ENCODE data around the gene BCL6B. TPM values are rescaled to one million over a fixed set of nuclear protein-coding genes. Genes with fewer than 3 reads are reported as not detected.
"Not testable (repeated sequence)": the region's sequence is repeated elsewhere in the genome, so short reads cannot be mapped to it uniquely, and the experiment has no call there.

BCL6B gene
- polyA plus RNA-seq, 3 donors: 23.7 to 28.0 (median 25.2) TPM

DNA sequence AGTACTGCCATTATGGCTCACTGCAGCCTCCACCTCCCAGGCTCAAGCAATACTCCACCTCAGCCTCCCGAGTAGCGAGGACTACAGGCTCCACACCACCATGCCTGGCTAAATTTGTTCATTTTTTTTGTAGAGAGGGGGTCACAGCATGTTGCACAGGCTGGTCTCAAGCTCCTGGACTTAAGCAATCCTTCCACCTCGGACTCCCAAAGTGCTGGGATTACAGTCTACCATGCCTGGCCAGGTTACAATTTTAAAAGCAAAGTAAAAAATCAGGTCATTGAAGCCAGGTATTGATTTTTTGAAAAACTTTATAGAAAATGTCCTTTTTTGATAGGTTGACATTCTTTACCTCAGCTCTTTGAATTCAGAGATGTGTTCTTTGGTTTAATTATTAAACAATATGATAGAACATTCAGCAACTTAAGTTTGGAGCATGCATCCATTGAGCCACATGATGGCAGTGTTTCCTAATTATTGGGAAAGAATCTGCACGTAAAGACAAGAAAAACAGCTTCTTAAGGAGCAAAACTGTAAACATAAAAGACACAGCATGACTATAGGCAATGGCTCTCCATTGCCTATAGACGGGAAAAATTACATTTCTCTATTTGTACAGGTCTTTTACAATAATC, 22.8 kb downstream of the BCL6B start:
- peak in 9 of 11 donors; percentile 69 to 87 (median 80) for DNase-seq (ENCODE audit: extremely low read depth in 1 of 11, low read depth in 9 of 11, low spot score in 4 of 11)

DNA sequence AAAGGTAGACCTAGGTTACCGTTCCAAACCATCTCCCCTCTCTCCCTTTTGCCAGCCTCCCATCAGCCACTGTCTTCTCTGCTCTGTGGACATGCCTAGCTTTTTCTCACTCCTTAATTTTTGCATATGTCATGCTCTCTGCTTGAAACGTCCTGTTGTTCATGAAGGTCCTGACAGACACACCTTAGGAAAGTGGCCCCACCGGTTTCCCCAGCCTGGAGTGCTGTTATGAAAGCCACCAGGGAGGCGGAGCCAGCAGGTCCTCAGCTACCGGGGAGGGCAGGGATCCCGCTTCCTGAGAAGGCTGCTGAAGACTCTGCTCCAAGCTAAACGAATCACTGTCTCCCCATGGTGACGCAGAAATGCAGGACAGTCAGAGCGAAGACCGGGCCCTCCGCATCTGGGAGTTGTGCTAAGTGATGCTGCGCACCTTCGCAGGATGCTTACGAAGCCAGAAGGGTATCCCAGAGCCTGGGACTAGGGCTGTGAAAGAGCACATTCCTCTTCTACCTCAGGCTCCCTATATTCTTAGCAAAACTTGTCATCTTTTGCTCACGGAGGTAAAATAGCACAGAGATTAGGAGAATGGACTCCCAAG, 23.4 kb downstream of the BCL6B start:
- no peak for DNase-seq (ENCODE audit: extremely low read depth in 1 of 11, low read depth in 9 of 11, low spot score in 4 of 11)

- DNase-seq (ENCODE audit: extremely low read depth in 1 of 11, low read depth in 9 of 11, low spot score in 4 of 11): not testable (repeated sequence)
Measured at GRCh38 chr17:7046725-7047397, 24.0 kb downstream of the BCL6B start.

- no peak for DNase-seq (ENCODE audit: extremely low read depth in 1 of 11, low read depth in 9 of 11, low spot score in 4 of 11)
Measured at GRCh38 chr17:7047566-7047965, 24.7 kb downstream of the BCL6B start.

GRCh38 chr17:7048968-7049367, 26.1 kb downstream of the BCL6B start:
- DNase-seq (ENCODE audit: extremely low read depth in 1 of 11, low read depth in 9 of 11, low spot score in 4 of 11): no peak

GRCh38 chr17:7050583-7050982, 27.7 kb downstream of the BCL6B start:
- DNase-seq (ENCODE audit: extremely low read depth in 1 of 11, low read depth in 9 of 11, low spot score in 4 of 11): not testable (repeated sequence)

DNA sequence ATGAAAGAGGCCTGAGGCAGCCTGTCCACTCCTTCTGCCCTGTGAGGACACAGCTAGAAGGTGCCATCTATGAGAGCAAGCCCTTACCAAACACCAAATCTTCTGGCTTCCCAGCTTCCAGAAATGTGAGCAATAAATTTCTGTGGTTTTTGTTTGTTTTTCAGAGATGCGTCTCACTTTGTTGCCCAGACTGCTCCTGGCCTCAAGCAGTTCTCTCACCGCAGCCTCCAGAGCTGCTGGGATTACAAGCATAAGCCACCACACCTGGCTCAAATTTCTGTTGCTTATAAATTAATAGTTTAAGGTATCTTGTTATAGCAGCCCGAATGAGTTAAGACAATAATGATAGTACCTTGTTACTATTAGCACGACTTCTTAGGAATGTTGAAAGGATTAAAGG, 33.5 kb downstream of the BCL6B start:
- DNase-seq (ENCODE audit: extremely low read depth in 1 of 11, low read depth in 9 of 11, low spot score in 4 of 11): no peak

DNA sequence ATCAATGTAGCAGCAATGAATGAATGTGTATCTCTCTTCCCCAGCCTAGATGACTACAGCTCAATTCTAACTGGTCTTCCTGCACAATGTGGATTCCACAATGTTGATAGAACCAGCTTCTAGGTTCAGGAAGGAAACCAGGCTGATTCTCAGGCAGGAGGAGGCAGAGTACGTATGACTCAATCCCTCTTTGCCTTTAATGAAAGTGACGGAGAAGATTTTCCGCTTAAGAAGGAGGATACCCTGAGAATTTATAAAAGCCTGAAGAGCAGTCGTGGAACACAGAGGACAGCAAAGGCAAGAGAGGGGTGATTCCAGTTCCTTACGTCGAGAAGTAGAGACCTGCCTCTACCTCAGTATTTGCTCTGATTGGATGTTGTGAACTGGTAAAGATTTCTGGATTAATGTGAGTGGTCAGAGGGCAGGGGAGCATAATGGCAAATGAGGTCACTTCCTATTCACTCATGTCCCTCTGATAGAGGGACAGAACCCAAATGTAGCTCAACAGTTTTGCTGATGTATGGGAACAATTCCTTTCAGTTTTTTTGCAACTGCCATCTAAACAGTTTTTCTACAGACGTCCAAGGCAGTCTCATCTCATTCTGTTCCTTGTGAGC, 36.1 kb downstream of the BCL6B start:
- no peak for DNase-seq (ENCODE audit: extremely low read depth in 1 of 11, low read depth in 9 of 11, low spot score in 4 of 11)

- DNase-seq (ENCODE audit: extremely low read depth in 1 of 11, low read depth in 9 of 11, low spot score in 4 of 11): no peak
Measured at GRCh38 chr17:7060165-7060891, 37.5 kb downstream of the BCL6B start.

DNA sequence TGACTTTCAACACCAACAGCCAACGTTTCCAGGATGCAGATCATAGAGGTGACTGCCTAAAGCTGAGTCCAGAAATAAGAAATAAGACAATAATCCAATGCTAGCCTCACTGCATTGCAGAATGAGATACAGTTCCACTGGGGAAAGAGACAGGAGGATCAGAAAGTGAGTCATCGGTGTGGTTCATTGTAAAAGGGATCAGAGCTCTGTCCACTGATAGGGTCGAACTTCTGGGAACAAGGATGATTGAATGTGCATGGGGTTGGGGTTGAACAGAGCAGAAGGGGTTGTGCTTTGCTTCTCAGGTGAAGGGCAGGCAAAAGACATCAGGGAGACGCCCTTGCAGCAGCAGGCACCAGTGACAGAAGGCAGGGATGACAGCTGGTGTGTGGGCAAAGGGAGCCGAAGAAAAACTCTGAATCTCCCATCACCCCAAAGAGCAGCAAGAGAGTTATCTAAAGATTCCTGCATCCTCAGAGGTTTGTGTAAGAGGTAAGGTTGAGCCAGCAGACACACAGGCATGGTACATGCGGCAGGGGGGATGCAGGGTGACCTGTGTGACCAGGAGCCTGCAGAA, 40.8 kb downstream of the BCL6B start:
- no peak for DNase-seq (ENCODE audit: extremely low read depth in 1 of 11, low read depth in 9 of 11, low spot score in 4 of 11)

DNA sequence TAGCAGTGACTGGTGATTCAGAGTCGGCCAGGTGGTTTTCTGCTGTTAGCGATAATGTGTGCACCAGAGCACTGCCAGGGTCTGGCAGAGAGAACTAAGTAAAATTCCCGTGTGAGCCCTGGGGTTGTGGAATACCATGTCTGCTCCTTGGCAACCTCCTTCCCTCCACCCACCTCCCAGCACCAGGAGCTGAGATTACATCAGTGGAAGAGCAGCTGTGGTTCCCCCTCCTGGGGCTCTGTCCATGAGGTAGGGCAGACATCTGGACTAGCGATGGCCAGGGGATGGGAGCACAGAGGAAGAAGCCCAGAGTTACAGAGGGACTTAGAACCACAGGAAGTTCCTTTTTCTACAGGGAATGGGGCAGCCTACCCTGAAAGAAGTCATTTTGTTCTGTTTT, 41.4 kb downstream of the BCL6B start:
- DNase-seq (ENCODE audit: extremely low read depth in 1 of 11, low read depth in 9 of 11, low spot score in 4 of 11): no peak

GRCh38 chr17:7067198-7067597, 44.3 kb downstream of the BCL6B start:
- no peak for DNase-seq (ENCODE audit: extremely low read depth in 1 of 11, low read depth in 9 of 11, low spot score in 4 of 11)

- DNase-seq (ENCODE audit: extremely low read depth in 1 of 11, low read depth in 9 of 11, low spot score in 4 of 11): no peak
Measured at GRCh38 chr17:7068268-7068667, 45.4 kb downstream of the BCL6B start.

DNA sequence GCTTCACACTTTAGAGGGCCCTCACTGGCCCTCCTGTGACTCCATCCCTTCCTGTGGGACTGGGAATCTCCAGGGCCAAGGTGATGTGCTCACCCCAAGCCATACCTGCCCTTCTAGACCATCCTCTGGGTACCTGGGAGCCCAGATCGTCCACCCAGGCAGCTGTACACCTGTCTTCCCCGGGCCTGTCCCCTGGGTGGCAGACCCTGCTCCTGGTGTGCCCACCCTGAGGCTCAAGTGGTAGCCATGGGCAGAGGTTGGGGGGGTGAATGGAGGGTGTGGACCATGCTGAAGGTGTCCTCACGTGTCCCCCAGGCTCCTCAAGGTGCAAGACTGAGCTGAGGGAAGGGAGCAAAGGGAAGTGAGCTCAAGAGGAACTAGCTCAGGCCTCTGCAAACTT, 47.9 kb downstream of the BCL6B start:
- DNase-seq (ENCODE audit: extremely low read depth in 1 of 11, low read depth in 9 of 11, low spot score in 4 of 11): no peak

DNA sequence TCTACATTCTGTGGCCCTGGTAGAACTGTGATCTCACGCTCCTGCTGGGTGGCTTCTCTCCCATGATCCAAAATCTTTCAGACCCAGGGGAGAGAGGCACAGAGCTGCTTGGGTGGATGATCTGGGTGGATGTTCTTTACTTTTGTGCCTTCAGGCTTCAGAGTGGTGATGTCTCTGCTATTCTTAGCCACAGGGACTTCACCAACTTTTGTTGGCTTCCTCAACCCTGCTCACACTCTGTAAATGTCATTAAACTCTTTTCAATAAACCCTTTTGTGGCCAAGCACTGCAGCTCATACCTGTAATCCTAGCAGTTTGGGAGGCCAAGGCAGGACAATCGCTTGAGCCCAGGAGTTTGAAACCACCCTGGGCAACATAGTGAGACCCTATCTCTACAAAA, 49.6 kb downstream of the BCL6B start:
- no peak for DNase-seq (ENCODE audit: extremely low read depth in 1 of 11, low read depth in 9 of 11, low spot score in 4 of 11)

DNA sequence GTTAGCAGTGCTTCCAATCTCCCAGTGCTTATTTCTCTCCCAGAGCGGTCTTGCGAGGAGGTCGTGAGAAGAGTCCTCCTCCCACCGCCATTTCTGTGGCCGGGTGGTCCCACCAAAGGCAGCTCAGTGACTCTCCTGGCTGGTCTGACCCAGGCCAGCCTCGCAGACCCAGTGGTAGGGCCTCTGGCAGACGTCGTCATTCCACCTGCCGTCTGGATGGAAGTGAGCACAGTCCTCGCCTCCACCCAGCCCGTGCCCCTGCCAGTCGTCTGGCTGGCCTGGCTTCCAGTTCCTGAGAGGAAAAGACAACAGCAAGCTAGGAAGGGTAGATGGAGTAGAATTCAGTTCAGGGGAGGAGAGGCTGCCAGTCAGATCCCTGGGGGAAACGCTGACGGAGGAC, 52.1 kb downstream of the BCL6B start:
- DNase-seq (ENCODE audit: extremely low read depth in 1 of 11, low read depth in 9 of 11, low spot score in 4 of 11): no peak

- no peak for DNase-seq (ENCODE audit: extremely low read depth in 1 of 11, low read depth in 9 of 11, low spot score in 4 of 11)
Measured at GRCh38 chr17:7077911-7078546, 55.2 kb downstream of the BCL6B start.

DNA sequence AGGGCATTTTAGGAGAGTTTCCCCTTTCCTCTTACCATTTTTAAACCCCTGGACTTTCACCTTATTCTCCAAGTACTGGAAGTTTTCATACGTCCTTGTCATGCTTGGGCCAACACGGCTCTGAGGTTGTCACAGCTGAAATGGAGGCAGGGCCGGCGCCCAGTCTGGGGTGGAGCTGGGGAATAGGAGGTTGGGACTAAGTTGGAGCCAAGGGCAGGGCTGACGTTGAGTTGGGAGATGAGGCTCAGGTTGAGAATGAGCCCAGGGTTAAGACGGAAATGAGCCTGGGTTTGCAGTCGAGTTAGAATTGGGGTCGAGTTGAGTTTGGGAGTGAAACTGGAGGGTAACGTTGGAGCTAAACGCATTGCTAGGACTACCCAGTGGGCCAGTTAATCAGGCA, 55.9 kb downstream of the BCL6B start:
- DNase-seq (ENCODE audit: extremely low read depth in 1 of 11, low read depth in 9 of 11, low spot score in 4 of 11): no peak

All from renal cortex interstitium (tissue), 11 donors.